GM21619 (cell line): Measurements from ENCODE around the gene PLRG1.

Experiments used
- ATAC-seq: cut with Tn5 transposase; IDR thresholded peaks from one replicate; pipeline ENCODE4 v1.9.1; 2021; ENCODE audit not compliant: unreplicated experiment

PLRG1 gene

DNA sequence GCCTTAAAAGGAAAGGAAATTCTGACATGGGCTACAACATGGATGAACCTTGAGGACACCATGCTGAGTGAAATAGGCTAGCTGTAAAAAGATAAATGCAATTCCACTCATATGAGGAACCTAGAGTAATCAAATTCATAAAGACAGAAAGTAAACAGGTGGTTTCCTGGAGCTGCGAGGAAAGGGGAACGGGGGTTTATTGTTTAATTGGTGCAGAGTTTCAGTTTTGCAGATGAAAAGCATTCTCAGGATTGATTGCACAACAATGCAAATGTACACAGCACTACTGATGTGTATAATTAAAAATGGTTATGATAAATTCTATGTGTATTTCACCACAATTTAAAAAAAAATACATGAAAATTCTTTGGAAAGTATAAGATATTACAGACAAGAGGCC, 24.0 kb downstream of the PLRG1 start:
- ATAC-seq = no peak

DNA sequence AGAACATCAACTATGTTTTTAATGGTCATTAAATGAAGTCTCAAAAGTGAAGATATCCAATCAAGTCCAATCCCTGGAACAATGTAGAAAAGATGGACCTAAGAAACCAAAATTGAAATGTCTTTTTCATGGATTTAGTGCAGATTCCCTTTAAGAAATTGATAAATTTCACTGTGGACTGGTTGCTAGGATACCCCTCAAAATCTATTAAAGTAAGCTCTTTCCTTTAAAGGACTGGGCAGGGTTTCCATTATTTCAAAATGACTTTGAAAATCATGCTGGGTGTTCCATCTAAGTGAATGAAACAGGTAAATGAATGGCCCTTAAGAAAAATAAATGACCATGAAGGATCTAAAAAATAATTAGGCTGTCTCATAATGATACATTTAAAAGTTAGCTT, 28.6 kb downstream of the PLRG1 start:
- ATAC-seq = no peak

DNA sequence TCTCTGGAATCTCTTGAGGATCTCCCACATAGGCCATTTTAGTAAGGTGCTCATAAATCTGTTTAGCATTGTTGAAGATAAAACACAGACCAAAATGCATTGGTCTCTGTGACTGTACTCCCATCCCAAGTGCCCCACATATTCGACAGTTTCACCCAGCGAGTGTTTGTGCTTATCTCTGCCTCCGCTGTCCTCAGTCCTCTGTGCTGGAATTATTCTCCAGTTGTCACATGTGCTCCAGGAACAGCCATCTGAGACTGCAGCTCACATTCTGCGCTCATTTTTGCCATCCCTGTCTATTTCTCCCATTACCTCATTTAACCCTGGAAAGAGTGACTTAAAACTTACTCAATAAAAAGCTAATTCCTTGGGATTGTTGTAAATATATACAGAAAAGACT, 31.0 kb downstream of the PLRG1 start:
- ATAC-seq = no peak

DNA sequence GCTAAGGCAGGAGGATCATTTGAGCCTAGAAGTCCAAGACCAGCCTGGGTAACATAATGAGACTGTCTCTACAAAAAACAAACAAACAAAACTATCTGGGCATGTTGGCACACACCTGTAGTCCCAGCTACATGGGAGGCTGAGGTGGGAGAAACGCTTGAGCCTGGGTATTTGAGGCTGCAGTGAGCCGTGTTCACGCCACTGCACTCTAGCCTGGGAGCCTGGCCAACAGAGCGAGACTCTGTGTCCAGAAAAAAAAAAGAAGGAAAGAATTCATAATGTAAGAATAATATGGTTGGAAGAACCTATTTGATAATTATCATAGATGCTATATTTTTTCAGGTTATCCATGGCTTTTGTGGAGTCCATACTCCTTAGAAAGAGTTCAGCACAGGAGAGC, 32.6 kb downstream of the PLRG1 start:
- ATAC-seq = no peak

DNA sequence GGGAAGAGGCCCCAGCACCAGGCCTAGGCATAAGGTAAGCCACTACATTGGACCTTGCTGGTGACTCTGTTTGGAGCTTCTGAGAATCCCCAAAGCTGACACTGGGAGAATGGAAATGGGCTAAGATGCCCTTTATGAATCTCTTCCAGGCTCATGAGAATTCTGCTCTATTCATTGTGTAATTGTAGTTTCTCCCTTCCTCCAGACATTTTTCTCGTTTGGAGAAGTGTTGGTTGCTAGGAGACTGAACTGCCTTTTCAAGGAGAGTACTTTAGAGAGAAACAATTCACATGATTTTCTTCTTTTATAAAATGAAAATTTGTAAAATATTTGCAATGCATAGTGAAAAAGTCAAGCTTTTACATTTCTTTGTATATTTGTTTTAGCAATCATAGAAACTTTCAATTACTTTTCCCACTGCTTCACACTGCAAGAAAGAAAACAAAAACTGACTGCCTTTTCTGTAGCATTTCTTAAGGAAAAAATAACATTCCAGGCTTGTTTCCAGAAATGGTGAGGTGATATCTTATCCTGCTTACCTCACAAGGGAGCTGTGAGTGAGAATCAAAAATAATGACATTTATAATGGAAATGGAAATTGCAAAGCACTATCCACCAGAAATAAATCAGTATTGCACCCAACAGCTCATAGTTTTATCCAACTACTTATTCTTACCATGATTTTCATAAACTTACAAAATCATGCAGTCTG, 33.7 kb downstream of the PLRG1 start:
- no peak for ATAC-seq

DNA sequence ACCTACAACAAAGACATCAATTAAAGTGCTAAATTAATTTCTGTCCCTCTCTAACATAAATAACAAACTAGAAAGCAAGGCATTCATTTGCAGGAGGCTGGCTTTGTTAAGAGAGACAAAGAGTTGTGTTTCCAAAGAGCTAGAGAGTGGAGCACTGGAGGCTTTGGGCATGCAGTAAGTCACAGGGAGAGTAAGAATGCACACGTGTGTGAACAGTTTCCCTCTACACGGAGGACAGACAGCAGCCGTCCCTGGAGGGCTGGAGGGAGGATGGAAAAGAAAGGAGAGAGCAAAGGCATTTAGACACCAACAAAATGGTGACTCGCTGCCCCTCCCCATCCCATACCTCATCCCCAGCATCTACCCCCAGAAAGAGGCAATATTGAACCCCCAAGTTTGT, 38.2 kb downstream of the PLRG1 start:
- ATAC-seq = no peak

DNA sequence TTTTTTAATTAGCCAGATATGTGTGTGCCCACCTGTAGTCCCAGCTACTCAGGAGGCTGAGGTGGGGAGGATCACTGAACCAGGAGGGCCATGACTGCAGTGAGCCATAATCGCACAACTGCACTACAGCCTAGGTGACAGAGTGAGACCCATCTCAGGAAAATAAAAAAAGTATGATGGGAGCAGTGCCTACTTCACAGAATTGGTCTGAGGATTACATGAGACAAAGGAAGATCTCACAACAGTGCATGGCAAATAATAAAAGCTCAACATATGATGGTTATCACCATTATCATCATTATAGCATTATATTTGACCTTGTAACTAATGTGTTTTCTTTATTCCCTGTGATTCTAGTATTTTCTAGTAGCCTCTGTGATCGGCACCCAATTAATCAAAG, 38.7 kb downstream of the PLRG1 start:
- no peak for ATAC-seq

DNA sequence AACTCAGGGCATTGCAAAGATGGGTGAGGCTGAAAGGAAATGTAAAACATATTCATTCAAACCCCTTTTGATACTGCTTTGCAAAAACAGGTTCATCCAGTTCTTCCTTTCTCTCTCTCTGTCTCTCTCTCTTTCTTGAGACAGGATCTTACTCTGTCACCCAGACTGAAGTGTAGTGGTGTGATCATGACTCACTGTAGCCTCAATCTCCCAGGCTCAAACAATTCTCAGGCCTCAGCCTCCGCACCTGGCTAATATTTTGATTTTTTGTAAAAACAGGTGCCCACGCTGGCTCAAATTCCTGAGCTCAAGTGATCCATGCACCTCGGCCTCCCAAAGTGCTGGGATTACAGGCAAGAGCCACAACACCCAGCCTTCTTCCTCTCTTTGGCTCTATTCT, 43.0 kb downstream of the PLRG1 start:
- no peak for ATAC-seq

DNA sequence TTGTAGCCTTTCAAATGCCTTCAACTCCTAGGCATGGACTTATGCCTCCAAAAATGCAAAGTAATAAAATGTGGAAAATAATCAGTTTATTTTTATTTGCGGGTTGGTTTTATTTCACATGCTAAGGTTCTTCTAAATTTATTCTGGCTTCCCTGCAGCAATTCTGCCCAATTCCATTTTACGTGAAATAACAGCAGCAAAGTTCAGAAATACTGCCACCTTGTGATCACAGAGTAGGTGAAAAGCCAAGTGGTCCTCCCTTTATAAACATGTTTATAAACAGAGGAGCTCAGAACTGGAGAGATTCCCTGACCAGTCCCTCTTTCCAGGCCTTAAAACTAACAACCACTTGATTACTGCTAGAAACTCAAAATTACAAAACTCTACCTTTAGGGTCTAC, 43.9 kb downstream of the PLRG1 start:
- ATAC-seq = no peak

DNA sequence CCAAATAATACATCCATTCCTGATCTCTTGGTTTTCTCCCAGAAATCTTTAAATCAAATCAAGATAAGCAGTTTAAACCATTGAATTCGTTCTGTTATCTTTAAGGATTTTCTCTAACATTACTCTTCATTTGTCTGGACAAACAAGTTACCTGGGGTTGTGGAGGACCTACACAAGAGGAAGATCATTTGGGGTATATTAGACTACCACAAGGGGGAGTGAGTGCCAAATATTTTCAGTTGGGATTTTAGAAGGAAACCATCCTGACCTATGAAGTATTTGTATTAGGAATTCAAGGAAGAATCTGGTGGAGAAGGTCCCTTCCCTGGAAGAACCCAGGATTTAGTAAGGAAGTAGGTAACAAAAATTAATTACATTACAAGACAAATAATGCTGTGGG, 46.6 kb downstream of the PLRG1 start:
- ATAC-seq = no peak

DNA sequence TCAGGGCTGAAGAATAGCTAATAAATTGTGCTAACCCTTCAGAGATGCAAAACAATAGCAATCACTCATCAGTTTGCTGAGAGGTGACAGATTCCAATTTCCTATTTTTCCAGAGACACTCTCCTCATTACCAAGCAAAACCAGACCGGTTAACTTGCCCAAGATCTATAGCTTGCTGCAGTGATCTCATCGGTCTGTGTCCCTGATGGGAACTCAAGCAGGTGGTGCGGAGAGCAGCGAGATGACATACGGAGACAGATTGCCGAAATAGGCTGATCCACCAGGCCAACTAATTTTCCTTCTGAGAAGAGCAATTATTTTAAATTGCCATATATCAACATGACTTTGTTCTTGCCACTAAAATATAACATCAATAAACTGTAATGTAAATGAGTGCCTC, 48.1 kb downstream of the PLRG1 start:
- no peak for ATAC-seq

DNA sequence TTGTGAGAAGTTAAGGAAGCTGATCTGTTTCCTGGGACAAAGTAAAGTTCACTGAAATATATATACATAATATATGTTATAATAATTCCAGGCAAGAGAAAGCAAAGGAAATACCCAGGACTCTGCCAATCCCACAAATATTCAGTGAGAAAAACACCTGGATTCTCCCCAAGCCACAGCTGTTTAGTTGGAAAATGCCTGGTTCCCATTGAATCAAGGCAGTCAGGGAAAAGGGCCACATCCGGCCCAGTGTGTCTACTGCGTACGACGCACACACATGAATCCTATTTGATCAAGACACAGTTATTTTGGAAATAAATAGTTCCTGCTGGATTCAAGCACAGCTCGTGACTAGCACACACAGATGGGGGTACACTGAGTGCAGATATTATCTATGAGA, 52.3 kb downstream of the PLRG1 start:
- no peak for ATAC-seq

DNA sequence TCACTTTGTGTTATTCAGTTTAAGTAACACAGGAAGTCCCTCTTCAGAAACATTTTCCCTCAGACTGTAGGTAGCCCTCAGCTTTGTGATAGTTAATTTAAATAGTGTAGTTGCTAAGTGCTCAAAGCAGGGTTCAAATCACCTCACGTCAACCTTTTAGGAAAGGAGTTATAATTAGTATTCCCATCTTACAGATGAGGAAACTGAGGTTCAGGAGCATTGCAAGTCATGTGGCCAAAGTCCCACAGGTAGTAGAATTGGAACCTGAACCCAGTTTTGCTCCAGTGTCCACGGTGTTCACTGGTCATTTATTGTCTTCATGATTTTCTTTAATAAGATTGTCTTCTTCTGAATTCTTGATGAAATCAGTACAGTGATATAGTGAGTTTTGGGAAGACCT, 54.3 kb downstream of the PLRG1 start:
- ATAC-seq = no peak

DNA sequence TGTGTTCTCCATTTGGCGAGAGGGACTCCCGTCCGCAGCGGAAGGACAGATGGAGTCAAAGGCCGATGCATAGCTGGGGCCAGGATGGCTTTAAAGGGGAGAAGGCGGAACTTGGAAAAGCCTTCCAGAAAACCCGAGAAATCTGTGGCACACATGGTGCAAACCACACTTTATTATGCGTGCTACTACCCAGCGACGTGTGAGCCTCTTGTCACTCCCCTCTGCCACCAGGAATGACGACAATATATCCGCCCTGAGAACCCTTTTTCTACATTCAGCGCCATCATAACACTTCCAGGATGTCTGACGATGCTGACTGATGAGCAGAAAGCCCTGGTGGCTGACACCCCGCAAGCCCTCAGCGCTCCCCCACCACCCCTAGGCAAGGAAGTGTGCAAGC, 57.9 kb downstream of the PLRG1 start:
- ATAC-seq = no peak

DNA sequence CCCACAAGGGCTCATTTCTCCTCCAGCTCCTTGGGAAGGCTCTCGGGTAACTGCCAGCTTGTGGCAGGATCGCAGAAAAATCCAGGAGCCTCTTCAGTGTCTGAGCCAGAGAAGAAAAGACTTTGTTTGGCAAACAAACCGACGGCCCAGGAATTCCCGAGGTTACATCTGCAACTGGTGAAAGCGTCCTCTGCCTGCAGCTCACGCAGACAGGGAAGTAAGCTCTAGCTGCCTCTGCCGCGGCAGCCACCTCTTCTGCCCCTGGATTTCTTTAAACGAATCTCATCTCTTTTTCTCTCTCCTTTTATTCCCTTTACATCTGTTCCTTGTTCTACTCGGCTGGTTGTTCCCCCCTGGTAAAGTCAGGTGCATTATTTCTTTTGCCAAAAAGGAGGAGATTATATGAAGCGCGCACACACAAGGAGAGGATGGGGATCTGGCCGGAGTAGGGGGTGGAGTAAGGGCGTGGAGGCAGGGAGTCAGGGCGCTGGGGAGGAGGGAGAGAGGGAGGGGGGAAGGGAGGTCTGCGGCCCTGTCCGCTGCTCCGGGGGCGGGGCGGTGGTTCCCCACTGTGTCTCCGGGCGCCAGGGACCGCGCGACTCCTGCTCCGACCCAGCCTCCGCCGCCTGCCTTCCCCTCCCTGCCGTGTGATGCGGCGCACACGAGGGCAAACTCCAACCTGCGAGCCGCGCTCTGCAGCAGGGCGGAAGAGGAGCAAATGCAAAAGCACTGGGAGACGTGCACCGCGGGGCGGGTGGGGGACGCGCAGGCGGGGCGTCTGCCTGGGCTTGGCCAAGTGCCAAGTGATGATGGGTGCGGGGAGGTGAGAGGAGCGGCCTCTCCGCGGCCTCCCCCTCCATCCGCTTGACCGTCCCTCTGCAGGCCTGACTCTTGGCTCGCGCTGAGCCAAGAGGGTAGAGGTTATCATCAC, 58.6 kb downstream of the PLRG1 start, which contains the start of gene DCHS2:
TSS of gene DCHS2 (minus strand) at position 459 of the 931 bp plus-strand sequence. CDS start at position 15, 444 bp downstream.
- ATAC-seq = peak; percentile 58

DNA sequence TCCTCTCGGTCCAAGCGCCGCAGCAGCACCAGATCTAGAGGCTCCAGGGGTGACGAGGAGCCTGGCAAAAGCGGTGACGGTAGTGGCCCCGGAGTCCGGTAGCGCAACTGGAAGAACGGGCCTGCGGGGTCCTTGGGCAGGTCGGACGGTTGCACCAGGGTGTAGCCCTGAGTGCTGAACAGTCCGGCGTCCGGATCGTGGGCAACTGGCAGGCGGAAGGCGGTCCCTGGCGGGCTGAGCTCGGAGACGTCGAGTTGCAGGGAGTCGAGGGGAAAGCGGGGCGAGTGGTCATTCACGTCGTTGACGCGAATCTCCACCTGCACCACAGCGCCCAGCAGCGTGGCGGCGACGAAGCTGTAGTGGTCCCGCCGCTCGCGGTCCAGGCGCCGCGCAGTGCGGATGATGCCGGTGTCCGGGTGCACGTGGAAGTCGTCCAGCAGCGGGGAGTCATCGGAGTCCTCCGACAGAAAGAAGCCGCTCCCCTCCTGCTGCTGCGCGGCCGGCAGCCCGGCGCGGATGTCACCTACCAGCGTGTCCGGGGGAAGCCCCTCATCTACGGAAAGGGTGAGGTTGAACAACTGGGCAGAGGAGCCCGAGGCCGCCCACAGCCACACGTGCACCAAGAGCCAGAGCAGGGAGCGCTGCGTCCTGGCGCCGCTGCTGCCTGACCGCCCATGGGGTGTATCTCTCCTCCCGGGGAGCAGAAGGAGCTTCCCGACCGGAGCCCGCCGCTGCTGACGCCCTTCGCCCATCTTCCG, 59.4 kb downstream of the PLRG1 start:
- ATAC-seq = peak; percentile 70

DNA sequence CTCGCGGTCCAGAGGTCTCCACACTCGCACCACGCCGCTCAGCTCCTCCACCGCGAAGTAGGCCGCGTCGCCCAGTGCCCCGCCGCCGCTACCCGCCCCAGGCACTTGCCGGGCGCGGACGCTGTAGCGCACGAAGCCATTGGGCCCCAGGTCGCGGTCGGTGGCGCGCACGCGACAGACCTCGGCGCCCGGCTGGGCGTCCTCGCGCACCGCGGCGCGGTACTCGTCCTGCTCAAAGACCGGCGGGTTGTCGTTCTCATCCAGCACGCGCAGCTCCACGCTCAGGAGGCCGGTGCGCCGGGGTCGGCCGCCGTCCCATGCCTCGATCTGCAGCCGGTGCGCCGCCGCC, 60.0 kb downstream of the PLRG1 start:
- no peak for ATAC-seq

DNA sequence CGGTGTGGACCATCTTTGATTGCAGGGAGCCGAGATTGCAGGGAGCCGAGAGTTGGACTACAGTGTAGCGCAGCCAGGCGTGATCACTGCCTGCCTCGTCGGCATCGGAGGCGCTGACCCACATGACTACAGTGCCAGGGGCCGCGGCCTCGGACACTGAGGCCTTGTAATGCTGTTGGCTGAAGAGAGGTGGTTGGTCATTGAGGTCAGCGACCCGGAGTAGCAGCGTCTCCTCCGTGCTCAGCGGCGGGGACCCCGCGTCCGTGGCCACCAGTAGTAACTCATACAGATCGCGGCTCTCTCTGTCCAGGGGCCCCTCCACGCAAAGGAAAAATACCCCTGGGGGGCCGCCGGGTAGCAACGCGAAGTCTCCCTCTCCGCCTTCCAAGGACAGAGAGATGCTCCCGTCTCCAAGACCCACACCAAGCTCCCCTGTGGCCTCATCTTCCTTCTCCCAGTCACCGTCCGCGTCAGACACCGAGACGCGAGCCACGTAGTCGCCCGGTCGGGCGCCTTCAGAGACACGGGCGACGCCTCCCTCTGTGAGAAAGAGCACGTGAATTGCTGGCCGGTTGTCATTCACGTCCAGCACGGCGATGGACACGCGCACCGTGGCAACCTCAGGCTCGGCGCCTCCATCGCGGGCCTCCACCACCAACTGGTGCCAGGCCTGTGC, 60.5 kb downstream of the PLRG1 start:
- no peak for ATAC-seq

DNA sequence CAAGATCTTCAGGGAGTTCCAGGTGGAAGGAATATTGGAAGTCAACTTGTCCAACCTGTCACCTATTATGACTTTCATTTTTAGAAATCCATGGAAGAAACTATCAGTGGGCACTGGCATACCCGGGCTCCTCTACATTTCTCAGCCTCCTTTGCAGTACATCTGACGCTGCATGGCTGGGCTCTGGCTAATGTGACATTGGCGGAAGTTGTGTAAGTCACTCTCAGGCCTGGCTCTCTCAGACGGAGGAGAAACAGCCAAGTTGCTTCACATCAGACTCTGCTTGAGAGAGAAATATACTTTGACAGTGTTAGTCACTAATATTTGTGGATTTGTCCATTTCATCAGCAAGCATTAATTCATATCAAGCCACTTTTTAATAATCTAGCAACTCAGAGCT, 63.1 kb downstream of the PLRG1 start:
- ATAC-seq = no peak

DNA sequence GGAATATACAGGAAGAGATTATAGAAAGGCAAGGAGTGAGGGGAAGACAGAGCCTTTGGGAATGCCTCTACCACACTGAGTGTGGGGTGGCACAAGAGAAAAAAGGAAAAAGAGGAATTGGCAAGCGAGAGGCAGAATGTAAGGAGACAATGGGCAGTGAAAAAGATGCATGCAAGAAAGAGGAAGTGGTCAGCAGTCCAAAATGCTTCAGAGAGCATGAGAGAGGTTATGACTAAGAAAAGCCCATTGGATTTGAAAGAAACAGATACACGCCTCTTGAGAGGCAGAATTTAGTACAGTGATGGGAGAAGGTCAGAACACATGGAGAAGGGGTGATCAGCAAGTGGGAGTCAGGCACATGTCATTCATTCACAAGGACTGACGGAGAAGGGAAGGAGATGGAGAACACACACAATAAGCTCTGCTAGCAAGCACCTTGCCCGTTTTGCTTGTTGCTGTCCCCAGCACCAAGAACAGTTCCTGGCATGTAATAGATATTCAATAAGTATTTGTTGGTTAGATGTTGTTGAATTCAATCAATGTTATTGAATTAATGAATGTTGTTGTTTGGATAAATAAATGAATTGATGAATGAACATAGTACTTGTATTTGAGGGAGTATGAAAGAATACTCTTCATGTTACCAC, 65.0 kb downstream of the PLRG1 start:
- peak; percentile 99 for ATAC-seq
